Endothelial cell of umbilical vein (primary cell): ENCODE data around the gene PHACTR1. TPM values are rescaled to one million over a fixed set of nuclear protein-coding genes. Genes with fewer than 3 reads are reported as not detected.

Experiments used
- BruUV-seq: library from RNA; stranded (reverse); fragments of 400-500 nt; replicated peaks from 2 replicates; lab custom pipeline; 2021; lab: Mats Ljungman, UMichigan
- CTCF ChIA-PET: fragments of 300-600, 350-600 bp; sonication (Branson Sonifier 250); formaldehyde crosslinking; loops from one replicate; lab custom pipeline; 2021; ENCODE audit warnings: antibody characterized with exemption, inconsistent platforms; lab: Charles Lee
- POLR2A ChIA-PET: fragments of 300-600, 350-600 bp; sonication (Branson Sonifier 250); formaldehyde crosslinking; loops from one replicate; lab custom pipeline; 2021; ENCODE audit warnings: antibody characterized with exemption, inconsistent platforms; lab: Charles Lee
- DNase-seq: peaks from one replicate; pipeline ENCODE4 v3.0.0-alpha.2; 2011; ENCODE audit warnings: low read depth, low spot score
- FAIRE-seq: peaks from 2 replicates; lab custom pipeline; 2011; peaks lifted over from hg19 to GRCh38; lab: Jason Lieb, UNC
- H2AFZ ChIP-seq: 2 replicates; pipeline ENCODE4 v1.6.0; 2012; ENCODE audit warnings: low read depth, low read length, control low read depth, inconsistent platforms
- H3K27ac ChIP-seq: 2 replicates; pipeline ENCODE4 v1.5.1; 2011; ENCODE audit warnings: low read depth, mild to moderate bottlenecking, control low read depth, low read length, moderate library complexity; ENCODE audit not compliant: insufficient read depth
- H3K27me3 ChIP-seq, 2 experiments: 2 replicates each; pipeline versions ENCODE4 v1.6.0 to v1.6.1; 2011; ENCODE audit warnings: low read length in 2 of 2, mixed read lengths in 1 of 2; ENCODE audit not compliant: control insufficient read depth in 2 of 2, insufficient read depth in 2 of 2
- H3K36me3 ChIP-seq, 2 experiments: 2 replicates in 1 of 2; 3 replicates in 1 of 2; pipeline ENCODE4 v1.5.1; 2011; ENCODE audit warnings: low read length in 2 of 2, mild to moderate bottlenecking in 1 of 2, moderate library complexity in 1 of 2; ENCODE audit not compliant: control insufficient read depth in 2 of 2, insufficient read depth in 2 of 2; ENCODE audit errors: extremely low read depth in 1 of 2
- H3K4me1 ChIP-seq: 3 replicates; pipeline ENCODE4 v1.5.1; 2011; ENCODE audit warnings: mild to moderate bottlenecking, low read length; ENCODE audit not compliant: control insufficient read depth, insufficient read depth; ENCODE audit errors: extremely low read depth
- H3K4me2 ChIP-seq: 2 replicates; pipeline ENCODE4 v1.6.1; 2011; ENCODE audit warnings: low read length, control low read depth, mixed read lengths; ENCODE audit not compliant: insufficient read depth
- H3K4me3 ChIP-seq, 3 experiments: fragments of 200-600 bp in 1 of 3; sonication (generic), shearing (Covaris generic) in 1 of 3; replicated peaks in 1 of 3; 2 replicates each; pipeline ENCODE4 v1.5.1; 2011 to 2016; ENCODE audit warnings: control low read depth in 3 of 3, low read length in 3 of 3, mild to moderate bottlenecking in 2 of 3, inconsistent platforms in 1 of 3, low read depth in 1 of 3, moderate library complexity in 1 of 3; ENCODE audit not compliant: insufficient read depth in 1 of 3
- H3K79me2 ChIP-seq: 2 replicates; pipeline ENCODE4 v1.6.0; 2012; ENCODE audit warnings: low read length, inconsistent platforms; ENCODE audit not compliant: control insufficient read depth, insufficient read depth
- H3K9ac ChIP-seq: replicated peaks from 2 replicates; pipeline ENCODE3; 2011; ENCODE audit warnings: low read length, control low read depth; ENCODE audit not compliant: insufficient read depth; ENCODE audit errors: extremely low read depth
- H3K9me1 ChIP-seq: replicated peaks from 3 replicates; pipeline ENCODE4 v1.6.0; 2011; ENCODE audit warnings: mild to moderate bottlenecking, low read length; ENCODE audit not compliant: control insufficient read depth, insufficient read depth; ENCODE audit errors: extremely low read depth
- H3K9me3 ChIP-seq: replicated peaks from 2 replicates; pipeline ENCODE4 v1.5.1; 2012; ENCODE audit warnings: low read length, inconsistent platforms; ENCODE audit not compliant: control insufficient read depth, insufficient read depth
- H4K20me1 ChIP-seq: replicated peaks from 2 replicates; pipeline ENCODE3; 2011; ENCODE audit warnings: mild to moderate bottlenecking, low read length; ENCODE audit not compliant: control insufficient read depth, insufficient read depth; ENCODE audit errors: extremely low read depth
- EZH2 ChIP-seq: IDR thresholded peaks from 2 replicates; pipeline ENCODE4 v1.6.1; 2012; ENCODE audit warnings: borderline replicate concordance, low read depth, mild to moderate bottlenecking, moderate library complexity, low read length, inconsistent platforms; ENCODE audit not compliant: severe bottlenecking
- FOS ChIP-seq: IDR thresholded peaks from 2 replicates; pipeline ENCODE4 v1.6.1; 2011; ENCODE audit warnings: mild to moderate bottlenecking, low read length, moderate library complexity, borderline replicate concordance; ENCODE audit not compliant: insufficient read depth
- GATA2 ChIP-seq: IDR thresholded peaks from 2 replicates; pipeline ENCODE4 v1.7.0; 2011; ENCODE audit warnings: low read depth, mild to moderate bottlenecking, moderate library complexity, mixed read lengths, low read length; ENCODE audit not compliant: insufficient read length, insufficient read depth
- JUN ChIP-seq: IDR thresholded peaks from 2 replicates; pipeline ENCODE4 v1.6.1; 2011; ENCODE audit warnings: borderline replicate concordance, low read depth; ENCODE audit not compliant: insufficient read length, insufficient read depth
- MYC ChIP-seq: IDR thresholded peaks from one replicate; pipeline ENCODE4 v1.6.1; 2011; ENCODE audit warnings: mild to moderate bottlenecking, low read depth, low read length
- POLR2A ChIP-seq: IDR thresholded peaks from 2 replicates; pipeline ENCODE4 v1.6.1; 2012; ENCODE audit warnings: low read depth, mild to moderate bottlenecking, control low read depth, low read length
- POLR2AphosphoS5 ChIP-seq: IDR thresholded peaks from 2 replicates; pipeline ENCODE4 v1.6.1; 2012; ENCODE audit warnings: low read depth, mild to moderate bottlenecking, control low read depth, low read length, moderate library complexity; ENCODE audit not compliant: insufficient read depth
- dilution Hi-C: fragments of 300-500 bp; cut with MboI; formaldehyde crosslinking; loops from one replicate; pipeline ENCODE4 v1.15.0; 2019; ENCODE audit warnings: low sequenced_read_pairs; ENCODE audit not compliant: extremely low pct_ligation_motif_present
- intact Hi-C: fragments of 100-400 bp; cut with micrococcal nuclease; formaldehyde crosslinking; loops from one replicate; pipeline ENCODE4 v1.10.0; 2022
- polyA plus RNA-seq, 4 experiments: library from polyadenylated mRNA; depleted of rRNA in 3 of 4; stranded (reverse) in 3 of 4; unstranded in 1 of 4; fragments of >200 nt; gene quantifications; 2 replicates each; pipeline versions ENCODE4 v1.2.1 to v1.2.3, GENCODE V29; 2011 to 2012; ENCODE audit warnings: missing spikeins in 1 of 4
- total RNA-seq: library from RNA; stranded (reverse); gene quantifications from 2 replicates; pipeline ENCODE4 v1.2.3, GENCODE V29; 2021
- TF ChIP-seq, protein P1 (sequence below), 2 donors: IDR thresholded peaks; 1 replicate in 1 of 2; 2 replicates in 1 of 2; pipeline ENCODE4 v1.5.1; 2011; ENCODE audit warnings: low read length in 2 of 2, mild to moderate bottlenecking in 2 of 2, moderate library complexity in 2 of 2, control low read depth in 1 of 2, inconsistent platforms in 1 of 2, low read depth in 1 of 2; ENCODE audit not compliant: insufficient read depth in 1 of 2; ENCODE audit errors: extremely low read depth in 1 of 2
- TF ChIP-seq, protein P2 (sequence below): IDR thresholded peaks from 2 replicates; pipeline ENCODE4 v1.6.1; 2011; ENCODE audit not compliant: insufficient read depth, insufficient read length

PHACTR1 gene
- total and polyA plus RNA-seq, 2 donors (not counting 3 experiments of a cell fraction or from before 2014, with no cell fraction given), result 2.4 to 23.2 TPM

DNA sequence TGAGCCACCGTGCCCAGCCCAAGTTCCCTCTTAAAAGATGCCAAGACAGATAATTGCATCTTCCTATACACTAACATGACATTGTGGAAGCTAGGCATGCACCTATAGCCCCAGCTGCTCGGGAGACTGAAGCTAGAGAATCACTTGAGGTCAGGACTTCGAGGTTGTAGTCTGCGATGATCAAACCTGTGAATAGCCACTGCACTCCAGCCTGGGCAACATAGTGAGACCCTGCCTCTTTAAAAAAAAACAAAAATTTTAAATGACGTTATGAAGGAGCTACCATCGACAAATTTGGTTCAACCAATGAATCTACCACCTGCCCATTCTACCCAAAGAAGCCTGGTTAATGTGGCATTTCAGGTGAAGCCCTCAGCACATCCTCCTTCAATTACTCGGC lies 531.1 kb downstream of the PHACTR1 start:
- ChIA-PET POLR2A (no interaction called here), CTCF (interaction anchor here (1.2 to 1.7 kb wide), 2 partner anchors 8 to 12 kb away, joined by 3 to 4 read pairs; no protein-coding TSS in a partner anchor)
- Histone ChIP-seq H3K4me3 (no peak overlapping the region), H3K79me2 (no peaks in the 10 kb centered on the region), H3K9me3 (no peaks in the 10 kb centered on the region), H3K36me3 (no peaks in the 10 kb centered on the region), H3K27me3 (no peaks in the 10 kb centered on the region), H3K4me1 (no peaks in the 10 kb centered on the region), H2AFZ (no peak overlapping the region), H3K9ac (no peak overlapping the region), H3K27ac (no peak overlapping the region), H4K20me1 (no peaks in the 10 kb centered on the region), H3K4me2 (no peak overlapping the region), H3K9me1 (no peaks in the 10 kb centered on the region)
- no peak for TF ChIP-seq POLR2A
- TF ChIP-seq, protein P1, sequence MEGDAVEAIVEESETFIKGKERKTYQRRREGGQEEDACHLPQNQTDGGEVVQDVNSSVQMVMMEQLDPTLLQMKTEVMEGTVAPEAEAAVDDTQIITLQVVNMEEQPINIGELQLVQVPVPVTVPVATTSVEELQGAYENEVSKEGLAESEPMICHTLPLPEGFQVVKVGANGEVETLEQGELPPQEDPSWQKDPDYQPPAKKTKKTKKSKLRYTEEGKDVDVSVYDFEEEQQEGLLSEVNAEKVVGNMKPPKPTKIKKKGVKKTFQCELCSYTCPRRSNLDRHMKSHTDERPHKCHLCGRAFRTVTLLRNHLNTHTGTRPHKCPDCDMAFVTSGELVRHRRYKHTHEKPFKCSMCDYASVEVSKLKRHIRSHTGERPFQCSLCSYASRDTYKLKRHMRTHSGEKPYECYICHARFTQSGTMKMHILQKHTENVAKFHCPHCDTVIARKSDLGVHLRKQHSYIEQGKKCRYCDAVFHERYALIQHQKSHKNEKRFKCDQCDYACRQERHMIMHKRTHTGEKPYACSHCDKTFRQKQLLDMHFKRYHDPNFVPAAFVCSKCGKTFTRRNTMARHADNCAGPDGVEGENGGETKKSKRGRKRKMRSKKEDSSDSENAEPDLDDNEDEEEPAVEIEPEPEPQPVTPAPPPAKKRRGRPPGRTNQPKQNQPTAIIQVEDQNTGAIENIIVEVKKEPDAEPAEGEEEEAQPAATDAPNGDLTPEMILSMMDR (IDR thresholded peaks at IDR 0.05; ENCODE audit: extremely low read depth in 1 of 2, insufficient read depth in 1 of 2, low read depth in 1 of 2, low read length in 2 of 2), result no peak
- TF ChIP-seq EZH2, result no peak
- TF ChIP-seq, protein P2, sequence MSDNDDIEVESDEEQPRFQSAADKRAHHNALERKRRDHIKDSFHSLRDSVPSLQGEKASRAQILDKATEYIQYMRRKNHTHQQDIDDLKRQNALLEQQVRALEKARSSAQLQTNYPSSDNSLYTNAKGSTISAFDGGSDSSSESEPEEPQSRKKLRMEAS, result no peak
- no peak for TF ChIP-seq FOS
- no peak for TF ChIP-seq POLR2AphosphoS5
- no peak for TF ChIP-seq JUN
- no peak for TF ChIP-seq MYC
- TF ChIP-seq GATA2, result no peak
- FAIRE-seq, result no peak
- TSS peak; percentile 89 for BruUV-seq
- dilution Hi-C loops, result no loop called here
- intact Hi-C loops, result no loop called here
- DNase-seq, result no peak
